H9 (cell line): ENCODE measurements around the gene IPO13. TPM values are rescaled to one million over a fixed set of nuclear protein-coding genes. Genes with fewer than 3 reads are reported as not detected.

Source experiments
- DNase-seq: peaks from one replicate; pipeline ENCODE4 v3.0.0-alpha.2; 2017
- H2AFZ ChIP-seq: one replicate; pipeline ENCODE4 v1.6.1; 2013; ENCODE audit warnings: mild to moderate bottlenecking, low read length, control low read depth, moderate library complexity
- H2AK5ac ChIP-seq: 2 replicates; pipeline ENCODE4 v1.6.1; 2013; ENCODE audit warnings: low read length, control low read depth, mixed read lengths; ENCODE audit not compliant: insufficient read length
- H2BK120ac ChIP-seq: one replicate; pipeline ENCODE4 v1.6.1; 2013; ENCODE audit warnings: low read depth, mild to moderate bottlenecking, low read length, control low read depth, inconsistent platforms; ENCODE audit not compliant: poor library complexity, severe bottlenecking
- H2BK12ac ChIP-seq: 2 replicates; pipeline ENCODE4 v1.6.1; 2013; ENCODE audit warnings: low read length, control low read depth, mixed read lengths, low read depth; ENCODE audit not compliant: insufficient read length
- H2BK15ac ChIP-seq: 2 replicates; pipeline ENCODE4 v1.6.1; 2013; ENCODE audit warnings: low read depth, low read length, control low read depth
- H2BK20ac ChIP-seq: one replicate; pipeline ENCODE4 v1.6.1; 2013; ENCODE audit warnings: low read depth, mild to moderate bottlenecking, low read length, control low read depth, inconsistent platforms; ENCODE audit not compliant: poor library complexity, severe bottlenecking
- H2BK5ac ChIP-seq: 2 replicates; pipeline ENCODE4 v1.6.1; 2013; ENCODE audit warnings: low read length, control low read depth, mixed read lengths; ENCODE audit not compliant: insufficient read length
- H3K14ac ChIP-seq: 2 replicates; pipeline ENCODE4 v1.6.1; 2013; ENCODE audit warnings: low read length, control low read depth; ENCODE audit not compliant: insufficient read depth
- H3K18ac ChIP-seq: 2 replicates; pipeline ENCODE4 v1.6.1; 2013; ENCODE audit warnings: low read depth, mild to moderate bottlenecking, mixed read lengths, low read length, control low read depth; ENCODE audit not compliant: insufficient read length
- H3K23ac ChIP-seq: 2 replicates; pipeline ENCODE4 v1.6.1; 2013; ENCODE audit warnings: low read length, control low read depth, mixed read lengths, low read depth; ENCODE audit not compliant: insufficient read length
- H3K23me2 ChIP-seq: 2 replicates; pipeline ENCODE4 v1.6.1; 2013; ENCODE audit warnings: low read depth, mild to moderate bottlenecking, mixed read lengths, low read length, control low read depth; ENCODE audit not compliant: insufficient read length, poor library complexity, severe bottlenecking
- H3K27ac ChIP-seq: 2 replicates; pipeline ENCODE4 v1.5.1; 2013; ENCODE audit warnings: low read length, control low read depth, mixed read lengths, low read depth; ENCODE audit not compliant: insufficient read length
- H3K27me3 ChIP-seq: 2 replicates; pipeline ENCODE4 v1.6.1; 2013; ENCODE audit warnings: low read length, control low read depth, inconsistent platforms; ENCODE audit not compliant: insufficient read depth
- H3K4ac ChIP-seq: 2 replicates; pipeline ENCODE4 v1.6.1; 2013; ENCODE audit warnings: low read depth, mild to moderate bottlenecking, control low read depth, inconsistent platforms, low read length, moderate library complexity
- H3K4me1 ChIP-seq: 2 replicates; pipeline ENCODE4 v1.6.1; 2013; ENCODE audit warnings: low read length, control low read depth, inconsistent platforms; ENCODE audit not compliant: insufficient read depth
- H3K4me2 ChIP-seq: 2 replicates; pipeline ENCODE4 v1.6.1; 2013; ENCODE audit warnings: low read length, control low read depth, mixed read lengths; ENCODE audit not compliant: insufficient read length, insufficient read depth
- H3K56ac ChIP-seq: 2 replicates; pipeline ENCODE4 v1.6.1; 2013; ENCODE audit warnings: low read depth, mild to moderate bottlenecking, mixed read lengths, low read length, control low read depth; ENCODE audit not compliant: insufficient read length
- H3K79me1 ChIP-seq: 2 replicates; pipeline ENCODE4 v1.6.1; 2013; ENCODE audit warnings: low read depth, mild to moderate bottlenecking, moderate library complexity, low read length, control low read depth, inconsistent platforms; ENCODE audit not compliant: insufficient read depth, poor library complexity, severe bottlenecking
- H3K79me2 ChIP-seq: 2 replicates; pipeline ENCODE4 v1.6.1; 2013; ENCODE audit warnings: low read length, control low read depth, inconsistent platforms; ENCODE audit not compliant: insufficient read depth
- H3K9ac ChIP-seq: 2 replicates; pipeline ENCODE4 v1.6.1; 2013; ENCODE audit warnings: low read length, control low read depth, mixed read lengths; ENCODE audit not compliant: insufficient read length; ENCODE audit errors: extremely low read depth
- H3K9me3 ChIP-seq: one replicate; pipeline ENCODE4 v1.6.1; 2013; ENCODE audit warnings: low read depth, low read length, inconsistent platforms; ENCODE audit not compliant: control insufficient read depth
- H3T11ph ChIP-seq: one replicate; pipeline ENCODE4 v1.6.1; 2013; ENCODE audit warnings: mild to moderate bottlenecking, low read length, control low read depth, inconsistent platforms
- H4K20me1 ChIP-seq: one replicate; pipeline ENCODE4 v1.6.1; 2013; ENCODE audit not compliant: control insufficient read depth, insufficient read length, insufficient read depth
- H4K5ac ChIP-seq: 2 replicates; pipeline ENCODE4 v1.6.1; 2013; ENCODE audit warnings: low read depth, mild to moderate bottlenecking, mixed read lengths, low read length, control low read depth; ENCODE audit not compliant: insufficient read length
- H4K8ac ChIP-seq: replicated peaks from 2 replicates; pipeline ENCODE4 v1.6.1; 2013; ENCODE audit warnings: low read length, control low read depth, mixed read lengths, low read depth; ENCODE audit not compliant: insufficient read length
- H4K91ac ChIP-seq: 2 replicates; pipeline ENCODE4 v1.6.1; 2013; ENCODE audit warnings: low read depth, mild to moderate bottlenecking, moderate library complexity, mixed read lengths, low read length, control low read depth; ENCODE audit not compliant: insufficient read length
- H3K27ac Mint-ChIP-seq, 3 experiments: 2 replicates in 2 of 3; 3 replicates in 1 of 3; pipeline ENCODE4 v1.8.0; 2020 to 2021; ENCODE audit warnings: mixed read lengths in 3 of 3, mild to moderate bottlenecking in 1 of 3, moderate library complexity in 1 of 3
- H3K27me3 Mint-ChIP-seq: 2 replicates; pipeline ENCODE4 v1.8.0; 2021; ENCODE audit warnings: low read depth, mild to moderate bottlenecking, moderate library complexity, mixed read lengths
- H3K36me3 Mint-ChIP-seq, 3 experiments: 2 replicates in 2 of 3; 3 replicates in 1 of 3; pipeline ENCODE4 v1.8.0; 2020 to 2021; ENCODE audit warnings: low read depth in 3 of 3, mixed read lengths in 3 of 3; ENCODE audit not compliant: insufficient read depth in 1 of 3
- H3K4me1 Mint-ChIP-seq, 2 experiments: 2 replicates each; pipeline ENCODE4 v1.8.0; 2020; ENCODE audit warnings: mixed read lengths in 2 of 2
- H3K4me3 Mint-ChIP-seq, 2 experiments: 2 replicates in 1 of 2; 3 replicates in 1 of 2; pipeline ENCODE4 v1.8.0; 2020 to 2021; ENCODE audit warnings: mild to moderate bottlenecking in 2 of 2, mixed read lengths in 2 of 2, moderate library complexity in 1 of 2
- H3K9me3 Mint-ChIP-seq, 2 experiments: 2 replicates in 1 of 2; 3 replicates in 1 of 2; pipeline ENCODE4 v1.8.0; 2020; ENCODE audit warnings: mild to moderate bottlenecking in 2 of 2, mixed read lengths in 2 of 2, moderate library complexity in 1 of 2
- WGBS: extraction: QIAGEN DNeasy Blood & Tissue Kit; methylation state at CpG from one replicate; pipeline ENCODE4 v1.1.7; 2013; ENCODE audit warnings: missing lambda C conversion rate, low lambda C conversion rate, mixed read lengths; ENCODE audit not compliant: insufficient read length; ENCODE audit errors: extremely low coverage; 5-methylcytosine and 5-hydroxymethylcytosine counted together
- total RNA-seq: library from RNA; stranded (reverse); gene quantifications from 2 replicates; pipeline ENCODE4 v1.2.1, GENCODE V29; 2021
- TF ChIP-seq, protein P1 (sequence below): fragments of 200-600 bp; sonication (generic); conservative IDR thresholded peaks from 3 replicates; pipeline ENCODE4 v1.8.0; 2021; ENCODE audit warnings: antibody characterized with exemption, mild to moderate bottlenecking

Gene IPO13
- total RNA-seq, 1 experiment from 2014 or later = 24.5 TPM

- Histone ChIP-seq H2AFZ (no peak overlapping the region), H3K18ac (no peak overlapping the region), H3K9ac (no peak overlapping the region), H3K56ac (no peak overlapping the region), H2BK5ac (no peak overlapping the region), H2BK12ac (no peak overlapping the region), H3K14ac (no peak overlapping the region), H3K4me1 (peaks cover 3% of the 10 kb centered on the region; the same call in 1 of the 2 replicates), H3K27me3 (no peaks in the 10 kb centered on the region), H4K8ac (no peak overlapping the region), H4K5ac (no peak overlapping the region), H3K79me2 (no peaks in the 10 kb centered on the region; the same call in 1 of the 2 replicates), H3K9me3 (no peaks in the 10 kb centered on the region), H3K79me1 (no peaks in the 10 kb centered on the region), H2AK5ac (no peak overlapping the region), H3K4me2 (no peak overlapping the region), H3K4ac (no peak overlapping the region), H2BK15ac (no peak overlapping the region), H2BK120ac (no peak overlapping the region), H4K91ac (no peak overlapping the region), H3K23ac (no peak overlapping the region), H3K27ac (no peak overlapping the region), H3K23me2 (peaks cover 10% of the 10 kb centered on the region), H4K20me1 (no peaks in the 10 kb centered on the region), H3T11ph (no peak overlapping the region), H2BK20ac (no peak overlapping the region)
- Mint-ChIP-seq H3K27ac (no peak overlapping the region), H3K4me3 (peak overlapping the region in 1 of 2 experiments; percentile 17; a peak in 2 of 5 replicates), H3K27me3 (no peaks in the 10 kb centered on the region), H3K36me3 (peaks cover 27 to 63% (median 62%) of the 10 kb centered on the region in 3 experiments; a peak in 6 of 7 replicates), H3K4me1 (peaks cover 20 to 24% of the 10 kb centered on the region in 2 experiments), H3K9me3 (no peaks in the 10 kb centered on the region; a peak in 1 of 5 replicates)
- WGBS = no CpG with 5 or more reads among the region's 20 CpGs
- TF ChIP-seq, protein P1, sequence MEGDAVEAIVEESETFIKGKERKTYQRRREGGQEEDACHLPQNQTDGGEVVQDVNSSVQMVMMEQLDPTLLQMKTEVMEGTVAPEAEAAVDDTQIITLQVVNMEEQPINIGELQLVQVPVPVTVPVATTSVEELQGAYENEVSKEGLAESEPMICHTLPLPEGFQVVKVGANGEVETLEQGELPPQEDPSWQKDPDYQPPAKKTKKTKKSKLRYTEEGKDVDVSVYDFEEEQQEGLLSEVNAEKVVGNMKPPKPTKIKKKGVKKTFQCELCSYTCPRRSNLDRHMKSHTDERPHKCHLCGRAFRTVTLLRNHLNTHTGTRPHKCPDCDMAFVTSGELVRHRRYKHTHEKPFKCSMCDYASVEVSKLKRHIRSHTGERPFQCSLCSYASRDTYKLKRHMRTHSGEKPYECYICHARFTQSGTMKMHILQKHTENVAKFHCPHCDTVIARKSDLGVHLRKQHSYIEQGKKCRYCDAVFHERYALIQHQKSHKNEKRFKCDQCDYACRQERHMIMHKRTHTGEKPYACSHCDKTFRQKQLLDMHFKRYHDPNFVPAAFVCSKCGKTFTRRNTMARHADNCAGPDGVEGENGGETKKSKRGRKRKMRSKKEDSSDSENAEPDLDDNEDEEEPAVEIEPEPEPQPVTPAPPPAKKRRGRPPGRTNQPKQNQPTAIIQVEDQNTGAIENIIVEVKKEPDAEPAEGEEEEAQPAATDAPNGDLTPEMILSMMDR = no peak
- no peak for DNase-seq
Measured at GRCh38 chr1:43981636-43982035, 34.9 kb downstream of the IPO13 start.
